ENCODE measurements around the gene CTSH. TPM values are rescaled to one million over a fixed set of nuclear protein-coding genes. Genes with fewer than 3 reads are reported as not detected.

CTSH gene
- total RNA-seq, 2 donors from 2014 or later, result 61.9 to 101 TPM

DNA sequence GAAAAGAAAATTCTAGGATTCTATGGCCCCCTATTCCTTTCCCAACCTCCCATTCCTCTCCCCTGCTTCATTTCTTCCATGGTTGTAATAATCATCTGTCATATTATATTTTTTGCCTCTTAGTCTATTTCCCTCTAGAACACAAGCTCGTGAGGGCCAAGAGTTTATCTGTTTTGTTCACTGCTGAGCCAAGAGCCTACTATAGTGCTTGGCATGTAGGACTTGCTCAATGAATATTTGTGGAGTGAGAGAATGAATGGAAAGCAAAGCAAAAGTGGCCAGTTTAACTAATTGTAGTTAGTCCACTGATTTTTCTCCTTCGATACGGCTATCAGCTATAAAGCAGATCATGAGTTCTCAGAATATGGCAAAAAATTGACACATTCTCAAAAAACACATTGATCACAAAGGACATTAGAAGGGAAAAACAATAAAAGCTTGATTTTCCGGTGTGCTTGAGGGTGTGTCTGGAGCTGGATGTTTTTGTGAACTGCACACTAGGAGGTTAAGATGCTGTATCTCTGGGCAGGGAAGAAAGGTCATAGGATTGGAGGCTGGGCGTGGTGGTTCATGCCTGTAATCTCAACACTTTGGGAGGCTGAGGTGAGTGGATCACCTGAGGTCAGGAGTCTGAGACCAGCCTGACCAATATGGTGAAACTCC, 25.0 kb upstream of the CTSH start:
- H3K4me1 ChIP-seq (ENCODE audit: control insufficient read depth, insufficient read depth, low read length), result no peaks in the 10 kb centered on the region
- no peaks in the 10 kb centered on the region for H3K9me3 ChIP-seq (ENCODE audit: control insufficient read depth, low read length)
- TF ChIP-seq, protein P1, sequence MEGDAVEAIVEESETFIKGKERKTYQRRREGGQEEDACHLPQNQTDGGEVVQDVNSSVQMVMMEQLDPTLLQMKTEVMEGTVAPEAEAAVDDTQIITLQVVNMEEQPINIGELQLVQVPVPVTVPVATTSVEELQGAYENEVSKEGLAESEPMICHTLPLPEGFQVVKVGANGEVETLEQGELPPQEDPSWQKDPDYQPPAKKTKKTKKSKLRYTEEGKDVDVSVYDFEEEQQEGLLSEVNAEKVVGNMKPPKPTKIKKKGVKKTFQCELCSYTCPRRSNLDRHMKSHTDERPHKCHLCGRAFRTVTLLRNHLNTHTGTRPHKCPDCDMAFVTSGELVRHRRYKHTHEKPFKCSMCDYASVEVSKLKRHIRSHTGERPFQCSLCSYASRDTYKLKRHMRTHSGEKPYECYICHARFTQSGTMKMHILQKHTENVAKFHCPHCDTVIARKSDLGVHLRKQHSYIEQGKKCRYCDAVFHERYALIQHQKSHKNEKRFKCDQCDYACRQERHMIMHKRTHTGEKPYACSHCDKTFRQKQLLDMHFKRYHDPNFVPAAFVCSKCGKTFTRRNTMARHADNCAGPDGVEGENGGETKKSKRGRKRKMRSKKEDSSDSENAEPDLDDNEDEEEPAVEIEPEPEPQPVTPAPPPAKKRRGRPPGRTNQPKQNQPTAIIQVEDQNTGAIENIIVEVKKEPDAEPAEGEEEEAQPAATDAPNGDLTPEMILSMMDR (conservative IDR thresholded peaks at IDR 0.05), result no peak
- no peaks in the 10 kb centered on the region for H3K9me3 Mint-ChIP-seq
- 94 to 98% methylated on average over 4 to 5 of the region's 5 CpGs for WGBS, 2 experiments (ENCODE audit: insufficient coverage in 1 of 2, insufficient read length in 1 of 2)
- no peaks in the 10 kb centered on the region for H3K27me3 ChIP-seq (ENCODE audit: control insufficient read depth, insufficient read depth, low read length, poor library complexity, severe bottlenecking)
- no peaks in the 10 kb centered on the region for H3K27me3 Mint-ChIP-seq (ENCODE audit: insufficient read depth)
- no peak overlapping the region for H3K4me3 ChIP-seq (ENCODE audit: low read length)
- no peak overlapping the region for H3K4me3 Mint-ChIP-seq
- peaks cover 9% of the 10 kb centered on the region for H3K4me1 Mint-ChIP-seq
- no peaks in the 10 kb centered on the region for H3K36me3 ChIP-seq (ENCODE audit: control insufficient read depth, insufficient read depth, low read length)
- no peak for DNase-seq
- no peaks in the 10 kb centered on the region for H3K36me3 Mint-ChIP-seq (ENCODE audit: low read depth)
- no peak overlapping the region for H3K27ac Mint-ChIP-seq
- H3K9ac ChIP-seq (ENCODE audit: extremely low read depth, low read length, poor library complexity, severe bottlenecking), result no peak overlapping the region
- no peak overlapping the region for H3K27ac ChIP-seq (ENCODE audit: low read depth, low read length)

DNA sequence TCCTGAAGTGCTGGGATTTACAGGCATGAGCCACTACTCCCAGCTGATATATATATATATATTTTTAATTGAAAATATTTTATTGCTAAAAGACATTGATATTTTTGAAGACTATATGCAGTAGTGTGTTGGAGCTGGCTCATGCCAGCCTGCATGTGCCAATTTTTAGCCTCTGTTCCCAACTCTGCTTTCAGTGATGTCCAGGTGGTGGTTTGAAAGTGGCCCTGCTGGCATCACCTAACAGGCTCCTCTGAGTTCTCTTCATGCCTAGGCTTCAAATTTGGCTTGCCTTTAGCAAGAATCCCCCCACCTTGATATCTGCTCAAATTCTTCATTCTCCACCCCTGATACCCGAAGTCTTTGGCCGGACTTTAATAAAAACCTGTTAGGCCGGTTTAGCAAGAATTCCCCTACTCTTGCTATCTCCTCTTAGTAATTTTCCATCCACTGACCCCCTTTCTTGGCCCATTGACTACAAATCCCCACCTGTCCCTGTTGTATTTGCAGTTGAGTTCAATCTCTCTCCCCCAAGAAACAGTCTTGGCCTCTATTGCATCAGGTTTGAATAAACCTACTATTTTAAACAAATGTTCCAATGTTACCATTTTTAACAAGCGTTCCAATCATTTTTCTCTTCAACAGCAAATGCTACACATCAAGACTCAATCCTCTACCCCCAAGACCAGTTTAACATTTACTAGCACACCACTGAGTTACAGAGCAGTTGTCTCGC, 23.9 kb upstream of the CTSH start:
- H3K27ac ChIP-seq (ENCODE audit: low read depth, low read length), result no peak overlapping the region
- no peak for DNase-seq
- no peaks in the 10 kb centered on the region for H3K9me3 ChIP-seq (ENCODE audit: control insufficient read depth, low read length)
- Mint-ChIP-seq H3K27me3 (ENCODE audit: insufficient read depth) (no peaks in the 10 kb centered on the region), H3K36me3 (ENCODE audit: low read depth) (no peaks in the 10 kb centered on the region), H3K4me3 (no peak overlapping the region), H3K4me1 (peaks cover 11% of the 10 kb centered on the region), H3K27ac (no peak overlapping the region), H3K9me3 (no peaks in the 10 kb centered on the region)
- no peak overlapping the region for H3K9ac ChIP-seq (ENCODE audit: extremely low read depth, low read length, poor library complexity, severe bottlenecking)
- no peaks in the 10 kb centered on the region for H3K4me1 ChIP-seq (ENCODE audit: control insufficient read depth, insufficient read depth, low read length)
- 91 to 95% methylated on average over 5 of the region's 5 CpGs for WGBS, 2 experiments (ENCODE audit: insufficient coverage in 1 of 2, insufficient read length in 1 of 2)
- no peaks in the 10 kb centered on the region for H3K36me3 ChIP-seq (ENCODE audit: control insufficient read depth, insufficient read depth, low read length)
- TF ChIP-seq, protein P1 (conservative IDR thresholded peaks at IDR 0.05), result no peak
- no peaks in the 10 kb centered on the region for H3K27me3 ChIP-seq (ENCODE audit: control insufficient read depth, insufficient read depth, low read length, poor library complexity, severe bottlenecking)
- no peak overlapping the region for H3K4me3 ChIP-seq (ENCODE audit: low read length)

GRCh38 chr15:78968114-78968513, 23.3 kb upstream of the CTSH start:
- no peak overlapping the region for H3K9ac ChIP-seq (ENCODE audit: extremely low read depth, low read length, poor library complexity, severe bottlenecking)
- Mint-ChIP-seq H3K27me3 (ENCODE audit: insufficient read depth) (no peaks in the 10 kb centered on the region), H3K27ac (no peak overlapping the region), H3K36me3 (ENCODE audit: low read depth) (no peaks in the 10 kb centered on the region), H3K9me3 (no peaks in the 10 kb centered on the region), H3K4me3 (no peak overlapping the region), H3K4me1 (peaks cover 14% of the 10 kb centered on the region)
- no peaks in the 10 kb centered on the region for H3K27me3 ChIP-seq (ENCODE audit: control insufficient read depth, insufficient read depth, low read length, poor library complexity, severe bottlenecking)
- DNase-seq, result no peak
- no peaks in the 10 kb centered on the region for H3K36me3 ChIP-seq (ENCODE audit: control insufficient read depth, insufficient read depth, low read length)
- H3K9me3 ChIP-seq (ENCODE audit: control insufficient read depth, low read length), result no peaks in the 10 kb centered on the region
- no peak overlapping the region for H3K4me3 ChIP-seq (ENCODE audit: low read length)
- WGBS, 2 experiments (ENCODE audit: insufficient coverage in 1 of 2, insufficient read length in 1 of 2), result 71 to 100% methylated on average over 1 to 2 of the region's 2 CpGs
- TF ChIP-seq, protein P1 (conservative IDR thresholded peaks at IDR 0.05), result no peak
- no peaks in the 10 kb centered on the region for H3K4me1 ChIP-seq (ENCODE audit: control insufficient read depth, insufficient read depth, low read length)
- H3K27ac ChIP-seq (ENCODE audit: low read depth, low read length), result no peak overlapping the region

All from endodermal cell (in vitro differentiated cells).